ENCODE results near the gene OSBPL5.

The OSBPL5 gene

GRCh38 chr11:3096909-3097530 is 68.1 kb downstream of the OSBPL5 start:
- FAIRE-seq = no peak

GRCh38 chr11:3095712-3096361 is 69.3 kb downstream of the OSBPL5 start:
- no peak for FAIRE-seq

DNA sequence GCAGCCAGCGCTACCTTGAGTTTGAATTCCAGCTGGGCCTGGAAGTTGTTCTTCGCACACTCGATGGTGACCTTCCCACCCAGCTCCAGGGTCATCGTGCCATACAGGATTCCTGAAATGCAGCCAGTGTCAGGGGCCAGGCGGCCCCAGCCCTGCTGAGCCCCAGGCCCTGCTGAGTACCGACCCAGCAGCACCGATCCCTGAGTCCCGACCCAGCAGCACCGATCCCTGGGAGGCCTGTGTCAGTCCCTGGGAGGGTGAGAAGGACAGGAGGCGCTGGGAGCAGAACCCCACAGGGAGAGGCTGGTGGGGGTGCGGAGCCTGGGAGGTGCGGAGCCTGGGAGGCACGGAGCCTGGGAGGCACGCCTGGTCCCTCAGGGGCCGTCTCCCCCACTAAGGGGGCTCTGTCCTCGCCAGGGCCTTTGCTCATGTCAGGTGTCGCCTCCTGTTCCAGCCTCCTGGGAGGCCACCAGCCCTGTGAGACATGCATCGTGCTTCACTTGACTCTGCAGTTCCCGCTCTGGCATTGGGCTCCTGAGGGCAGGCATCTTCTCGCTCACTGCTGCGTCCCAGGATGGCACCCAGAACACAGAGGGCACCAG is 70.8 kb downstream of the OSBPL5 start:
- no peak for FAIRE-seq

DNA sequence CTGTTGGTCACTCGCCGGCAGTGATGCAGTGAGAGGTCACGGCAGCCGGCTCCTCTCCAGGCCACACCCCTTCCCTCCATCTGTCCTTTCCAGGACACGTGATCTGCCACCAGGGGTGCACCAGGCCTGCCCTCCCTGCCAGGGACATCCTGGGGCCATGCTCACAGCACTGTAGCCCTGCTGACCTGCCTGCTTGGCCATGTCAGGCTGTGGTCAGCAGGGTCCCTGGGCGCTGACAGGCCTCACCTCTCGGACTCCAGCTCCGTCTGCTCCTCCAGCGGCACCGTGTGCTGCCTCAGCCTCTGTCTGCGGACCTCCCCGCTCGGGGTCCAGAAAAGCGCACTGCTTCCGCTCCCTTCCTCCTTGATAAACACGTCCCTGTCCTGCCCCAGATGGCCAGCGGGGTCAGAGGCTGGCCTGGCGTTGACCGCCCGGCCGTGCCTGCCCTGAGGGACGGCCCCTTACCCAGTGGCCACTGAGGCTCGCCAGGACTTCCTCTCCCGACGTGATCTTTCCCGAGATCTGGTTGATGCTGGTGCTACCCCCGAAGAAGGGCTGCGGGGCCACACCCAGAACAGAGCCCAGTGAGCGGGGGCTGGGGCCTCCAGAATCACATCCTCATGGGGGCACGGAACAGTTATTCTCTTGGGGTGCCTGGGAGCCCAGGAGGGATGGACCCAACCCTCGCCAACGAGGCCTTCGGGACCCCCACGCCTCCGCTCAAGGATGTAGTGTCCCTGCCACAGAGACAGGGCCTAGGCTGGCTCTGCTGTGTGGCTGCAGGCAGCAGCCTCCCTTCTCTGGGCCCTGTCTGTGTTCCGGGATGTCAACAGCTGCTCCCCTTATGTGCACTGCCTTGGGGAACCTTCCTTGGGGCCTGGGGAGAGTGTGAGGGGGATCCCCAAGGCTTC is 71.6 kb downstream of the OSBPL5 start:
- no peak for FAIRE-seq

DNA sequence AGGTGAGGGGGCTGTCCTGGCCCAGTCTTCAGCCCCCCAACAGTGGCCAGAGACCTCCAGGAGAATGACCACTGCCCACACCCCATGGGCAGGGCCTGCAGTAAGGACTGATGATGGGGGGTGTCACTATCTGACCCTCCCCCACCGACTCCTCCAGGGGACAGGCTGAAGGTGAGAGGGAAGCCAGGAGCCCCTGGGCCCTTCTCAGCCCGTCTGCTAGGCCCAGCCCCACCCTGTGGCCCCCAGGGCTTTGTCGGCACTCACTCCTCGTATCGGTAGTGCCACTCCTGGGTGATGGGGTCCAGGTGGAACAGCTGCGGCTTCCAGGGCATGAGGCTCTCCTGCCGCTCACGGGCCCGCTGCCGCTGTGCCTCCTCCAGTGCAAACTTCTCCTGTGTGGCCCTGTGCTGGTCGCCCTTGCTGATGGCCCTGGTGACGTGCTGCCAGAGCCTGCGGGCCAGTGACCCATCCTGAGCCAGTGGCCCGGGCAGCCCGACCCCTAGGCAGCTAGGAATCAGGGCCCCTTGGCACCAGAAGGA is 72.4 kb downstream of the OSBPL5 start:
- FAIRE-seq = no peak

DNA sequence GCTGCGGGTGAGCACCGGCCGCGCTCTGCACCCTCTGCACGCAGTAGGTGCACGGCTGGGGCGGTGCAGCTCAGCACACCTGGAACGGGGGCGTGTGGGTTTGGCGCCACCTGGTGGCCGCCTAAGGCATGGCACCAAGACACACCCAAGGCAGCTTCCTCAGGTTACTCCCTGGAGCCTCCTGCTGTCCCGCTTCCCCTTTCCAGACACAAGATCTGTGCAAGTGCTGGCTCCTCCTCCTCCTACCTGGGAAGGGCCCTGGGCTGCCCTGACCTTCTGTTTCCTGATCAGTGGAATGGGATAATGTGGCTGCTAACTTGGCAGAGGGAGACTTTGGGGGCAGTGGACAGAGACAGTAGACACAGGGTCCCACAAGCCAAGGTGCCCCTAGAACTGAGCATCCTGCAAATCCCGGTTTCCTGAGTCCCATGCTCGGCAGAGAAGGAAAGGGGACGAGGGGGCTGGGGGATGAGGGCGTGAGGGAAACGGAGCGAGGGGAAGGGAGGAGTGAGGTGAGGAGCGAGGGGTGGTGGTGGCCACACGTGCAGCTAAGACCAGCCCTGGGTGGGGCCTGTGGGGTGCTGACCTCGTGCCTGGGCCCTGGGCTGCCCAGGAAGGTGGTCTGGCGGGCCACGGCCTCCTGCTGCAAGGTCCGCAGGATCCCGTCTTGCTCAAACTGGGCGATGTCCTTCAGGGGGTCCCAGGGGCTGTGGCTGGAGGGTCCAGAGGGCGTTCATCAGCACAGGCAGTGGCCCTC is 73.1 kb downstream of the OSBPL5 start:
- no peak for FAIRE-seq

DNA sequence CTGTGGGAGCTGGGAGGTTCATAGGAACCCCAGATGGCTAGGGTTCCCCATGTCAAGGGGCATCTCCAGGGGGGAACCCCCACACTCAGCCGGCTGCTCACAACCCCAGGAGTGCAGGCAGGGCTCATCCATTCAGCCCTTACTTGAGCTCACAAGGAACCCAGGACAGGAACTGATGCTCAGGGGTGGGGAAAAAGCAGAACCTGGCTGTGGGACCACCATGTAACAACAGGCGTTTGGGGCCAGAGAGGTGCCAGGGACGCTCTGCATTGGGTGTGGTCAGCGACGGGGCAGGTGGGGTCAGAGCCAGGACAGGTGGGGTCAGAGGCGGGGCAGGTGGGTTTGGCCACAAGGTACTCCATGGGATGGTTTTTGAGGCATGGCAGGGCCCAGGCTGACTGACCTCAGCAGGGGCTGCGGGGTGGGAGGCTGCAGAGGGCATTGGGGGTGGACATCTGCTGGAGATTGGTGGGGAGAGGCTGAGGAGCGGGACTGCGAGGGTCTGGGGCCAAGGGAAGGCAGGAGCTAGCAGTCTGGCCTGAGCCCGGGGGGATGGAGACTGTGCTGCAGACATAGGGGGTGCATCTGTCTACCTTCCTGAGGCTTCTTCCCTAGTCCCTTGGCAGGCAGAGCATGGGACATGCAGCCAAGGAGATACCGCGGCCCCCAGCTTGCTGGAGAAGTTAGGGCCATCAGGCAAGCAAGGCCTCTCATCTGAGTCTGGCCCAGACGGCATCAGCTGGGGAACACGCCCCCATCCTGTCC is 73.8 kb downstream of the OSBPL5 start:
- no peak for FAIRE-seq

GRCh38 chr11:3090096-3090901 is 74.8 kb downstream of the OSBPL5 start:
- FAIRE-seq = no peak

DNA sequence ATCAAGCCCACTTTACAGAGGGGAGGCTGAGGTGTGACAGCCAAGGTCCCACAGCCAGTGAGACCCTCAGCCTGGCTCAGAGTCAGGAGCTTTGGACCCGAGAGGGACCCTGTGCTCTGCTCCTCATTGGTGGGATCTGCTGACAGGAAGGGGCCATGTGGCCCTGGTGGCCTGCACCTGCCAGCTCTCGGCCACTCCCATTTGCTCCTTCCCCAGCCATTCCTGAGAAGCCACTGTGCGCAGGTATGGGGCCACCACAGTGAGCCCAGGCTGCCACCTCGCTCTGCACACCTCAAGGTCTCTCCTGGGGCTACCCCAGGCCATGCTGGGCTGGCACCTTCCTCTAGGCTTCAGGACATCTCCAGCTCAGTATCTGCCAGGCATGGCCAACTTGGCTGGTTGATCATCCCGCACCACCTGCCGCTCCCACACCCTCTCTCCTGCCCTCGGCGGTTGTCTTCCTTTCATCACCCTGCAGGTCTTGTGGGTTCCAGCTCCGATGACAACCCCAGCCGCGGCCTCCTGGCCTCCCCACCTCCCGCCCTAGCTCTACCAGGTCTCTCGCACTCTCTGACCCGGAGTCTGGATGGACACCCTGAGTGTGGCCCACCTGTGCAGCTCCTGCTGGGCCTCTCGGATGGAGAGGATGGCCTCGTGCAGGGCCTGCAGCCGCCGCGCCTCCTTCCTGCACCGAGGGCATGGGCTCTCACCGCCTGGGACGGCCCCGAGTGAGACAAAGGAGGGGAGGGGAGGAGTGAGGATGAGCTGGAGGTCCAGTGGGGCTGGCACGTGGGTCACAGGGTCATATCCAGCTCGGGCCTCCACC is 75.7 kb downstream of the OSBPL5 start:
- FAIRE-seq = no peak

GRCh38 chr11:3088806-3089205 is 76.3 kb downstream of the OSBPL5 start:
- FAIRE-seq = no peak

DNA sequence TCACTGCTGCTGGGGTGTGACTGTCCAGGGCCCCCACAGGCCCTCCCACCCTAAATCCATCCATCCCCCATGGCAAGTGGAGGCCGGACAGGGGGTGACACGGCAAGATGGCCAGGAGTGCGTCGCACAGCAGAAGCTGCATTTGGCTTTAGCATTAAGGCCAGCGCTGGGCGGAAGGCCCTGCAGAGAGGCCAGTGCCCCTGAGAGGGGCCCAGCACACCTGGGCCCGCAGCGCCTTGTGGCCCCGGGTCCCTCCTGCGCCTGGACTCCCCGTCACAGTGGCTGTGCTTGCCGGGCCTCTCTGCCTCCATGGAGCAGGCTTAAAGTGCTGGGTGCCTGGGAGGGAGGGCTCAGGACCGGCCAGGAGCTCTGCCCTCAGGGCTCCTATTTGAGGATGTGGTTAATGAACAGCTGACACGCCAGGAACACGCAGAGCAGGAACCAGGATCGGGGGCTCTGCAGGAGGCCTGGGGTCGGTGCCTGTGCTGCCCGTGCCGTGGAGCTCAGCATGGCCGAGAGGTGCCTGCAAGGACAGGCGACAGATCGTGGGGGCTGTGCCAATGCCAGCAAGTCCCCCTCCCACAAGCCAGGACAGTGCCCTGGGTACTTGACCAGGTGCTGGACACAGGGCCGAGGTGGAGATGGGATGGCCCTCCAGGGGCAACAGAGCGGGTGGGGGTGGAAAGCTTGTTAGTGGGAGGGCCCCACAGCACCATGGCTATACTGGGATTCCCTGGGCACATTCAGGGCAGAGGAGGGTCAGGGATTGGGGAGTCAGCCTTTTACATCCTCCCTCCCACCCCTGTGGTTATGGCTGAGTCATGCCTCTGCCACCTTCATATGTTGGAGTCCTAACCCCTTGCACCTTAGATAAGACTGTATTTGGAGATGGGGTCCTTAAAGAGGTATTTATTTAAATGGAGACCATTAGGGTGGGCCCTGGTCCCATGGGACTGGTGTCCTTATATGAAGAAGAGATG is 77.0 kb downstream of the OSBPL5 start:
- FAIRE-seq = no peak

GRCh38 chr11:3087373-3087772 is 77.7 kb downstream of the OSBPL5 start:
- FAIRE-seq = no peak

GRCh38 chr11:3086671-3087150 is 78.4 kb downstream of the OSBPL5 start:
- FAIRE-seq = no peak

- FAIRE-seq = no peak
These were observed 79.0 kb downstream of the OSBPL5 start for GRCh38 chr11:3086114-3086513.

DNA sequence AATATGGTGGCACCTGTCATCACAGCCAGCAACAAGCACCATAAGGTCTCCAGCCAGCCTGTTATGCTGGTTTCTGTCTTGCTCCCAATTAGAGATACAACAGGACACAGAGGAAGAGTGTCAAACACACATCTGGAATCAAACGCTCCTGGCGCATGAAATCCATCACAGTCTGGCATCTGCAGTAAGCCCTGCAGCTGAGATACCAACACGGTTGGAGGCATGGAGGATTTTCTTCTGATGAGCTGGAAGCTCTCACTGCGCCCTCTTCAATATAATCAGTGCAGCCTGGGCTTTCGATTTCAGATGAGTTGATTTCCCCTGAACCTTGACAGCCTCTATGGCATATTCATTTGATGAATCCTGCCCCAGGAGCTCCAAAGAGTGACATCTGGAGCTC is 80.1 kb downstream of the OSBPL5 start:
- no peak for FAIRE-seq

DNA sequence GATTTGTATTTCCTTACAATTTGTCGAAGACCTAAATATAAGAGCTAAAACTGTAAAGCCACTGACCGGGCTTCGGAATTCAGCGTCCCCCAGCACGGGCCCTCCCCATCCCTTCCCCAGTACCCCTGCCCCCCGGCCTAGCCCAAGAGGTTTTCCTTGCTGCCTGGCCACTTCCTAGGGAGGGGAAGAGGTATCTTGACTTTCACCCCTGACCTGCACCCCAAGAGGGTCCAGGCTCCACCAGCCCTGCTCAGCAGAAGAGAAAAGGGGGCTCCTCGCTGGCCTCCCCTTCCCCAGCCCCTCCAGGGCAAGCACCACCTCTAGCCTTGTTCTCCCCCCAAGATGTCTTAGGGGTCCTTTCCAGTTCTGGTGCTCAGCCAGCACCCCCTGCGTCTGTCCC is 81.8 kb downstream of the OSBPL5 start:
- no peak for FAIRE-seq

DNA sequence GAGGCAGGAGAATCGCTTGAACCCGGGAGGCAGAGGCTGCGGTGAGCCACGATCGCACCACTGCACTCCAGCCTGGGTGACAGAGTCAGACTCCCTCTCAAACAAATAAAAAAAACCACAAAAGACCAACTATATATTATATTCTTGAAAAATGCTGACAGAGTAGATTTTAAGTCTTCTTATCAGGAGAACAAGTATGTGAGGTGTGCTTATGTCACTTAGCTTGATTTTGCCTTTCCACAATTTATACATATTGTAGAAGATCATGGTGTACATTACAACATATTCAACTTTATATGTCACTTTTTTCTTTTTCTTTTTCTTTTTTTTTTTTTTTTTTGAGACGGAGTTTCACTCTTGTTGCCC is 83.7 kb downstream of the OSBPL5 start:
- FAIRE-seq = no peak

- no peak for FAIRE-seq
These were observed 84.3 kb downstream of the OSBPL5 start for GRCh38 chr11:3080733-3081385.

Data from colon (tissue), 2 donors.